ENCODE measurements around the gene B3GLCT.

Gene B3GLCT

DNA sequence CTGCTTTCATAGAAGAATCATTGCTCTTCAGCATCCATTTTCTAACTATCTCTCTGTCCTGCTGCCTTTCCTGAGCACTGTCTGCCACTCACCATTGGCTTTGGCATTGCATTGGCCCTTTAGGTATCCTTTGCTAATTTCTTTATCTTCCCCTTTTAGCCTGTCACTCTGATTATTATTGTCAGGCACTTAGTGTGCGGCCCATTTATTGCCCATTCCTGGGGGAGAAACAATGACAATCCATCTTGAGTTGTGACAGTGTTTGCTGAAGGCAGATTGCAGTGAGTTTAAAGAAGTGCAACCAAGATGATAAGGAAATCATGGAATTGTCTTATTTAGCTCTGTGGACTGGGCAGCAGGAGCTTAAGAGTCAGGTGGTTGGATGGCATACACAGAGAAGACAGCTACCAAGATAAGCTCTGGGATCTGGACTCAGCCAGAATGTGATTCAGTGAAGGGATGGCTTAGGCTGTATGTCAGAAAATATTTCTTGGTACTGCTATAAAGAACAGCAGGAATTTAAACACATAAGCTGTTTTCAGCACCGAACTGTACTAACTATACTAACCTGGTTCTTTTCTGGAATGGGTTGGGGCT, 25.3 kb downstream of the B3GLCT start:
- DNase-seq = no peak

- no peak for DNase-seq
Observed at GRCh38 chr13:31225998-31226675, 26.4 kb downstream of the B3GLCT start.

- no peak for DNase-seq
Observed at GRCh38 chr13:31227063-31227462, 27.3 kb downstream of the B3GLCT start.

GRCh38 chr13:31227870-31228269, 28.1 kb downstream of the B3GLCT start:
- no peak for DNase-seq

- DNase-seq = no peak
Observed at GRCh38 chr13:31234729-31235128, 35.0 kb downstream of the B3GLCT start.

GRCh38 chr13:31236211-31236786, 36.5 kb downstream of the B3GLCT start:
- no peak for DNase-seq

- DNase-seq = no peak
Observed at GRCh38 chr13:31240921-31241320, 41.1 kb downstream of the B3GLCT start.

- no peak for DNase-seq
Observed at GRCh38 chr13:31242367-31242766, 42.6 kb downstream of the B3GLCT start.

DNA sequence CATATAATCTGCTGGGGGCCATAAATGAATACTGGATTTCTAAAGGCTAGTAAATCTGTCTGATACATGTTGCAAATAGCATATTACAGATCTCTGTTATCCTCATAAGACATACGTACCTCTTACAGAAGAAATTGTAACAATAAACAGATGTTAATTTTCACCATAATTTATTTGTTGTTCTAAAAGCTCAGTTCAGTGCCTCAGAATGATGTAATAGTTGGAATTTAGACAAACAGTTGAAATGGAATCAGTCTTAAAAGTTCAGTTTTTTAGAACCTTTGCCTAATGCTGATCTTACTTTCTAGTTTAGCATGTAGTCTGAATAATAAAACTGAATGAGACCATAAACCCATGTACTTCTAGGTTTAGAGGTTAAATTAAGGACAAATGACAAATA, 43.1 kb downstream of the B3GLCT start:
- DNase-seq = no peak

DNA sequence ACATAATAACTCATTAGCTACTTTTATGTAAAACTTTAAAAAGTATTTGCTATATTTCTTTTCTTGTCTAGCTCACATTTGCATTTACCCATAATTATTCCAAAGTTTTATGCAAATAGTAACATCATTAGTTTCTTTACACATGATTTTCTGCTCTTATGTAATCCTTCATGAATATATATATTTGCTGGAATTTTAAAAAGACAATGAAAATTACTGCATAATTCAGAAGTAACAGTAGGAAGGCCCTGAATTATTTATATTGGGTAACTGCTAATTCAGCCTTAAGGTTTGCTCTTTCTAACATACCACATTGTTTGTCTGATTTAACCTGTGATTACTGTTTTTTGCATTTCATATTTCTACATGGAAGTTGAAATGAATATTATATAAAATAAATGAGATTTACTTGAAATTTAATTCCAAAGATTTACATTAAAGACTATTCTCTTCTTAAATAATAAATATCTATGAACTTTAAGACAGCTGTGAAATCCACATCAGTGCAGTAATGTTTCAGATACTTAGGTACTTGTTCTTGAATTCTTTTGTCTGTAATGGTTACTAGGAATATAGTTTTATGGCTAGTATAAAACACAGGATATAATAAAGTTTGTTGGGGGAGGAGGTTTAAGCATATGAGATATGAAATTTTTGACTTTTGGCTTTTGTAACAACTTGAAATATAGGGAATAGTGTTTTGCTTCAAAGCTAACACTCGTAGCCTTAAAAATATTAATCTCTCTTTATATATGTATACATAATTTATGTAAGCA, 46.0 kb downstream of the B3GLCT start:
- DNase-seq = no peak

DNA sequence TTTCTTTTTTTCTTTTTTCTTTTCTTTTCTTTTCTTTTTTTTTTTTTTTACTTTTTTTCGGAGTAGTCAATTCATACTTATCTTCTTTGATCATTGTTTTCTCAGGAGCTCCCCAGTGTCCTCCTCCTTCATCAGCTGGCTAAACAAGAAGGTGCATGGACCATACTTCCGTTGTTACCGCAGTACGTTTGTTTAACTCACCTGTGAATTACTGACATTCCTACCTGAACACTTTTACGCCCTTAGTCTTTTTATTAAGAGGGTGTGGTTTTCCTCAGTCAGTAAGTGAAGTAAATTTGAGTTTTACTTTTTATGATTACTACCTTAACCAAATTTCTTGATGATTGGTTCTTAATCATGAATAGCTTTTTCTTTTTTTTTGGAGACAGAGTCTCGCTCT, 47.1 kb downstream of the B3GLCT start:
- no peak for DNase-seq

DNA sequence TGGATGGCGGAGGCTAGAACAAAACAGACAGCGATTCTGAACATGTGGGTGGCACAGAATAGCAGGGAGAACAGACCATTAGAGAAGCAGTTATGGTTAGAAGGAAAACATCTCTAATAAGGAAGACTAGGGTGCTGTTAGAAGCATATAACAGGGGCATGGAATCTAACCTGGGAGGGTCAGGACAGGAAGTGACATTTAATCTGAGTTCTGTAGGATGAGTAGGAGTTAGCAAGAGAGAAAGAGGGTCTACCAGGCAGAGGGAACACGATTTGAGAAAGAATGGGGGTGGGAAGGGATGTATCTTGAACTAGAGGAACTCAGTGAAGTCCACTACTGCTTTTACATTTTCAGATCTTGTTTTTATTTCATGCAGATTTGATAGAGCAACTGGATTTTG, 48.6 kb downstream of the B3GLCT start:
- DNase-seq = no peak

GRCh38 chr13:31248965-31249539, 49.3 kb downstream of the B3GLCT start:
- no peak for DNase-seq

DNA sequence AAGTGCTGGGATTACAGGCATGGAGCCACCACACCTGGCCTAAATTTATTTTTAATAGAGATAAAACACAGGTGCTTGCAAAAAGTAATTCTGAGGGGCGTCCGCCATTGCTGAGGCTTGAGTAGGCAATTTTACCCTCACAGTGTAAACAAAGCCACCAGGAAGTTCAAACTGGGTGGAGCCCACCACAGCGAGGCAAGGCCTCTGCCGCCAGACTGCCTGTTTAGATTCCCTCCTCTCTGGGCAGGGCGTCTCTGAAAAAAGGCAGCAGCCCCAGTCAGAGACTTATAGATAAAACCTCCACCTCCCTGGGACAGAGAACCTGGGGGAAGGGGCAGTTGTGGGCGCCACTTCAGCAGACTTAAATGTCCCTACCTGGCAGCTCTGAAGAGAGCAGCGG, 50.7 kb downstream of the B3GLCT start:
- no peak for DNase-seq

GRCh38 chr13:31261241-31261640, 61.5 kb downstream of the B3GLCT start:
- DNase-seq = no peak

DNA sequence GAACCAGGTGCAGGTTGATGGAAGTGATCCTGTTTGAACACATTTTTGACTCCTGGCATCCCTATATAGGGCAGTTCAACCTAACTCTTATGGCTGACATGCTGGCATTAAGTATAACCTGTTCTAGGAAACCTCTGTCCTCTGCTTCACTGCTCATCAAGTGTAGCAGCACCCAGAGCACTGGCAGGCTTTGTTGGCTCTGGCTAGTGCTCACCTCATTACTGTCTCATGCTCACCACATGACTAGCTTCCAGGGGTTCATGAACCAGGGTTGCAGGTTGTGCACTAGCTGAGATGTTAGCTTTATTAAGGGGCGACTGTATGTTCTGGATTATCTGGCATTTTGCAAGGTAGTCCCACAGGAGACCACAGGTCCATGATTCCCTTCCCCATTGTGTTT, 63.6 kb downstream of the B3GLCT start:
- no peak for DNase-seq

DNA sequence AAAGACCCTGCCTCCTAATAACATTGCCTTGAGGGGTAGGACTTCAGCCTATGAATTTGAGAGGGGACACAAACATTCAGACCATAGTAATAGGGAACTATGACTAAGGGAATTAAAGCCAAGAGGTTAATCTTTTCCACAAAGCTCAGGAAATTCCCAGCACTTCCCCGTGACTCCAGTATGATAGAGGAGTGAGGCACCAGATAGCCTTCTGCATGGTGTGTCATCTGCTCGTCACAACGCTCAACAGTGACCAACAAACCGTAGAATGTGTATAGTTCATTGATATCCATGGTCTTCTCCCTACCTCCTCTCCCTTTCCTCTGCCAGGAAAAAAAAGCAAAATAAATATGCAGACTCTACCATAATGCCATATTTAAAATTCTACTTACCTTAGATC, 64.4 kb downstream of the B3GLCT start:
- DNase-seq = no peak

GRCh38 chr13:31267126-31267784, 67.5 kb downstream of the B3GLCT start:
- DNase-seq = no peak

DNA sequence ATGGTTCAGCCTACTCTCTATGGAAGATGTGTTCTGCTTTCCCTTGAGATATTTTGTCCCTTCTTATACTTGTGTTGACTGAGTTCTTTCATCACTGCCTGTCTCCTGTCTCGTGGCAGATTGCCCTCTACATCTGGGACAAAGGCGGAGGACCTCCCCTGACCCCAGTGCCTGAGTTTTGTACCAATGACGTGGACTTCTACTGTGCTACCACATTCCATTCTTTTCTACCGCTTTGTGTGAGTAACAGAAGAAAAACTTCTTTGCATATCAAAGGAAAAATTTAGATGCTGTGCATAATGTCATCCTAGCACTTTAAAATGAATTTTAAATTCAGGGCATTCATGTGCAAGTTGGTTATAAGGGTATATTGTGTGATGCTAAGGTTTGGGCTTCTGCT, 74.6 kb downstream of the B3GLCT start:
- no peak for DNase-seq

GRCh38 chr13:31276421-31276820, 76.6 kb downstream of the B3GLCT start:
- no peak for DNase-seq

GRCh38 chr13:31278869-31279268, 79.1 kb downstream of the B3GLCT start:
- no peak for DNase-seq

GRCh38 chr13:31282741-31283455, 83.1 kb downstream of the B3GLCT start:
- DNase-seq = no peak
